Measurements from ENCODE around the gene MAD1L1. TPM values are rescaled to one million over a fixed set of nuclear protein-coding genes. Genes with fewer than 3 reads are reported as not detected.
A peak's percentile ranks its signal among the peaks of the same experiment; 100 is the strongest.

Gene MAD1L1
- total and polyA plus RNA-seq, 11 donors: 11.1 to 29.7 (median 20.9) TPM

DNA sequence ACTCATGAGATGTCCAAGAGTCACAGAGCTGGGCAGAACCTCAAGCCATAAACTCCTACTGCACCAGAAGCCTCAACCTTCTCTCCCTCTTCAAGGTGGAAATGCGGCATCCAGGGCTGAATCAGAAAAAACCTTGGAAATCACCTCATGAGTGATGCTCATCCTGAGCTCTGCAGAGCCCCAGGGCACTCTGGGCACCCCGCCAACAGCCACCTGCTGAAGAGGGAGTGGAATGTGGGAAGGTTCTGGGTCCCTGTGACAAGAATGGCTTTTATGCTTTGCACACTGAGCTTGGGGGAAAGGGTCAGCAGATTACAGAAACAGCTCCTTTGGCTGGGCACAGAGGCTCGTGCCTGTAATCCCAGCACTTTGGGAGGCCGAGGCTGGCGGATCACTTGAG lies 28.1 kb upstream of the MAD1L1 start:
- H3K4me3 ChIP-seq: no peak overlapping the region
- TF ChIP-seq, protein P1, sequence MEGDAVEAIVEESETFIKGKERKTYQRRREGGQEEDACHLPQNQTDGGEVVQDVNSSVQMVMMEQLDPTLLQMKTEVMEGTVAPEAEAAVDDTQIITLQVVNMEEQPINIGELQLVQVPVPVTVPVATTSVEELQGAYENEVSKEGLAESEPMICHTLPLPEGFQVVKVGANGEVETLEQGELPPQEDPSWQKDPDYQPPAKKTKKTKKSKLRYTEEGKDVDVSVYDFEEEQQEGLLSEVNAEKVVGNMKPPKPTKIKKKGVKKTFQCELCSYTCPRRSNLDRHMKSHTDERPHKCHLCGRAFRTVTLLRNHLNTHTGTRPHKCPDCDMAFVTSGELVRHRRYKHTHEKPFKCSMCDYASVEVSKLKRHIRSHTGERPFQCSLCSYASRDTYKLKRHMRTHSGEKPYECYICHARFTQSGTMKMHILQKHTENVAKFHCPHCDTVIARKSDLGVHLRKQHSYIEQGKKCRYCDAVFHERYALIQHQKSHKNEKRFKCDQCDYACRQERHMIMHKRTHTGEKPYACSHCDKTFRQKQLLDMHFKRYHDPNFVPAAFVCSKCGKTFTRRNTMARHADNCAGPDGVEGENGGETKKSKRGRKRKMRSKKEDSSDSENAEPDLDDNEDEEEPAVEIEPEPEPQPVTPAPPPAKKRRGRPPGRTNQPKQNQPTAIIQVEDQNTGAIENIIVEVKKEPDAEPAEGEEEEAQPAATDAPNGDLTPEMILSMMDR (IDR thresholded peaks at IDR 0.05): no peak
- TF ChIP-seq POLR2A (IDR thresholded peaks at IDR 0.05): no peak
- intact Hi-C loops (cut with DNase I): no loop called here
- H3K36me3 ChIP-seq: peaks cover 0 to 58% (median 32%) of the 10 kb centered on the region in 9 donors
- ATAC-seq (no peak), DNase-seq (peak in 1 of 5 donors; percentile 28)
- H3K9me3 ChIP-seq: no peaks in the 10 kb centered on the region
- peaks cover 0 to 4% (median 0%) of the 10 kb centered on the region in 12 donors for H3K4me1 ChIP-seq
- no peak overlapping the region for H3K27ac ChIP-seq
- no peaks in the 10 kb centered on the region for H3K27me3 ChIP-seq
- 71 to 86% (median 81%) methylated on average over 3 to 5 of the region's 5 CpGs for WGBS, 4 donors

DNA sequence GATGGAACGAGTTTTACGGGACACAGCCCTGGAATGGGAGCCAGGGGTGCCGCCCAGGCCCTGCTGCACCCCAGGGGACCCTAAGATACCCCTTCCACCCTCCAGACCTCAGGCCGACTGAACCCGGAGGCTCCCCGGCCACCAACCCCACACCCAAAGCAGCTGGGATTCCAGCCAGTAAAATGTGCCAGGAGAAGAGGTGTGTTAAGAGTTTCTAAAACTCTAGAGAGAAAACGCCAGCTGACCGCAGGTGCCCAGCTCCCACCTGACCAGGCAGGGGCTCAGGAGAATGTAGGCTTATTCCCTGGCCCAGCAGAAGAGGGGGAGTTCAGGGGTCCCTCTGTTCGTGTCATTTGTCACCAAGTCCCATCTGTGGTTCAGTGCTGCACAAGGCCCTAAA lies 26.7 kb upstream of the MAD1L1 start:
- H3K27ac ChIP-seq: no peak overlapping the region
- no peak overlapping the region for H3K4me3 ChIP-seq
- no peaks in the 10 kb centered on the region for H3K9me3 ChIP-seq
- 85 to 96% (median 91%) methylated on average over 9 of the region's 9 CpGs for WGBS, 4 donors
- intact Hi-C loops (cut with DNase I): no loop called here
- peaks cover 0 to 64% (median 34%) of the 10 kb centered on the region in 9 donors for H3K36me3 ChIP-seq
- no peaks in the 10 kb centered on the region for H3K27me3 ChIP-seq
- TF ChIP-seq POLR2A (IDR thresholded peaks at IDR 0.05): no peak
- TF ChIP-seq, protein P1 (IDR thresholded peaks at IDR 0.05): no peak
- H3K4me1 ChIP-seq: peaks cover 0 to 4% (median 0%) of the 10 kb centered on the region in 12 donors
- DNase-seq (no peak), ATAC-seq (no peak)

DNA sequence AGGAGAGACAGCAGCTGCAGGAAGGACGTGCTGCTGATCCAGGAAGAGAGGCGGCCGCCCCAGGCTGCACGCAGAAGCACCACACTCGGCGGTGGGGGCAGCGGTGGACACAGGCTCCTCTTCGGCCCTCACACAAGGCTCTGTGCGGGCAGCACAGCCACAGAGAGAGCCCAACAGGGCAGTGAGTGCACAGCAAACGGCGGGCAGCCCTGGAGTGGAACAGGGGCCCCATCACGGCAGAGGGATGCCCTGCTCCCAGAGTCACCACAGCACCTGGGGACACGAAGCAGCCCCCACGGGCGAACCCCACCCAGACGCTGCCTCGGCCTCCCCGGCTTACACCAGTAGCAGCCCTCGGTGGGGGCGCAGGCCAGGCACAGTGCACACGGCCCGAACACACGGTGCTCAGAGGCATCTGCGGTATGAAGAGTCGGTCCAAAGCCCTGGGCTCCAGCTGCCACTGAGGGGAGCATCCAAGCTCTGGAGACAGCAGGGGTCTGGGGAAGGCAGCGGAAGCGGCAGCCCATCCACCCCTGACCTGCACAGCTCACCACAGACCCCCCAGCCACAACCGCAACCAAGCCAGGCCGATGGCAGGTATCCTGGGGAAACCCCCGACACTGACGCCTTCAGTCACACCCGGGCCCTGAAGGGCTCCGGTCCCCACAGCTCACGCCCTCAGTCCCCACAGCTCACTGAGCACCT lies 26.1 kb upstream of the MAD1L1 start:
- no peaks in the 10 kb centered on the region for H3K9me3 ChIP-seq
- 92 to 96% (median 95%) methylated on average over 23 to 34 of the region's 34 CpGs for WGBS, 4 donors
- H3K27ac ChIP-seq: no peak overlapping the region
- H3K27me3 ChIP-seq: no peaks in the 10 kb centered on the region
- TF ChIP-seq POLR2A (IDR thresholded peaks at IDR 0.05): no peak
- TF ChIP-seq, protein P1 (IDR thresholded peaks at IDR 0.05): no peak
- peaks cover 0 to 64% (median 30%) of the 10 kb centered on the region in 9 donors for H3K36me3 ChIP-seq
- H3K4me3 ChIP-seq: no peak overlapping the region
- intact Hi-C loops (cut with DNase I): no loop called here
- no peak for ATAC-seq
- DNase-seq: peak in 1 of 5 donors; percentile 17
- peaks cover 0 to 4% (median 0%) of the 10 kb centered on the region in 12 donors for H3K4me1 ChIP-seq

DNA sequence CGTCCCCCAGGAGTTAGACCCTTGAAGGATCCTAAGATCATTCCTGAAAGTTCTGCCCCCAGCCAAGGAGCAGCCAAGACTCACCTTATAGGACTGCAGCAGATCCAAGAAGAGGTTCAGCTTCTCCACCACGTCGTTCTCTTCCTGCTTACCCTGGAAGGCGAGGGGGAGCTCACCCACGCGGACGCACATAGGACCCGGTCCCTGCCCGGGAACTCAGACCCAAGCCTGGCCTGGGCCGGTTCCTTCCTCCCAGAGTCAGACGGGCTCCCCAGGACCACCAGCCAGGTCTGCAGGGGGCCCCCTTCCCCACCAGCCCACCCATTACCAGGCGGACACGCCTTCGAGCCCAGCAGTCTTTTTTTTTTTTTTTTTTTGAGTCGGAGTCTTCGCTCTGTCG lies 24.9 kb upstream of the MAD1L1 start:
- TF ChIP-seq, protein P1 (IDR thresholded peaks at IDR 0.05): no peak
- no peak for TF ChIP-seq POLR2A (IDR thresholded peaks at IDR 0.05)
- peaks cover 0 to 61% (median 23%) of the 10 kb centered on the region in 9 donors for H3K36me3 ChIP-seq
- DNase-seq (peak in 1 of 5 donors; percentile 4), ATAC-seq (no peak)
- WGBS, 4 donors: 92 to 97% (median 94%) methylated on average over 17 of the region's 17 CpGs
- intact Hi-C loops (cut with DNase I): no loop called here
- no peak overlapping the region for H3K27ac ChIP-seq
- no peaks in the 10 kb centered on the region for H3K27me3 ChIP-seq
- H3K4me3 ChIP-seq: no peak overlapping the region
- H3K4me1 ChIP-seq: peaks cover 0 to 4% (median 0%) of the 10 kb centered on the region in 12 donors
- H3K9me3 ChIP-seq: no peaks in the 10 kb centered on the region
